IPS-11a (cell line): ENCODE measurements around the gene ST8SIA3.
"Not testable (repeated sequence)": the region's sequence is repeated elsewhere in the genome, so short reads cannot be mapped to it uniquely, and the experiment has no call there.

ENCODE experiments used
- H3K4me3 ChIP-seq: one replicate; pipeline ENCODE4 v1.5.1; 2013; ENCODE audit warnings: low read depth, low read length, control low read depth

ST8SIA3 gene

DNA sequence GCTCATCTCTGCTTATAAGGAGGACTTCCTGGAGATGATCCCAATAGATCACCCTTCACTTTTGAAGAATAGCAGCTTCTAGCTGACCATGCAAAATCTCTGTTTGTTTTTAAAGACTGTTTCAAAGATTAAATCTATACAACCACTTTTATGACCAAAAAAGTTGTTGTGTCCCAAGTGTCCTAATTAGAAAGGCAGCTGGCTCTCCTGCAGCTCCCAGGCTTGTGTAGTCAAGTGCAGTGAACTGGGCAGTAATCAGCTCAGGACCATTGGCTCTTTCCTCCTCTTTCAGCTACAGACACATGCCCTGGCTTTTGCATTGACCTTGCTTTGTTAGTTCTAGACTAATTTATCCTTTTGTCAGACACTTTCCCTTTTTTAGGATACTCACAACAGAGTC lies 10.4 kb downstream of the ST8SIA3 start:
- no peak overlapping the region for H3K4me3 ChIP-seq

DNA sequence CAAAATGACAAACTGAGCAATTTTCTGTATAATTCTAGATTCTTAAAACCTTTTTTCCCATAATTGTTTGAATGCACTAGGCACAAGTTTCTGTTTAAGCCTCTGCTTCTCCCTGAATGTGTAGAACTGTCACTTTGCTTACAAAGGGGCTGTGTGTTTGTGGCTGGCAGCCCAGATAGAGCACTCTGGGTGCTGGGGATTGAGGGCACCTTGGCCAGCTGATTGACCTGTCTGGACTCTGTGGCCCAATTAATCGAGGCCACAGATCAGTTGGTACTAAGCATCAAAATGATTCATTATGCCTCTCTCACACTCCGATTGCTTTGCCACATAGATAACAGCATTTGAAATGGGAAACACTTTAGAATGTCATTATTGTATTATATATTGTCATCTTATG lies 12.1 kb downstream of the ST8SIA3 start:
- no peak overlapping the region for H3K4me3 ChIP-seq

DNA sequence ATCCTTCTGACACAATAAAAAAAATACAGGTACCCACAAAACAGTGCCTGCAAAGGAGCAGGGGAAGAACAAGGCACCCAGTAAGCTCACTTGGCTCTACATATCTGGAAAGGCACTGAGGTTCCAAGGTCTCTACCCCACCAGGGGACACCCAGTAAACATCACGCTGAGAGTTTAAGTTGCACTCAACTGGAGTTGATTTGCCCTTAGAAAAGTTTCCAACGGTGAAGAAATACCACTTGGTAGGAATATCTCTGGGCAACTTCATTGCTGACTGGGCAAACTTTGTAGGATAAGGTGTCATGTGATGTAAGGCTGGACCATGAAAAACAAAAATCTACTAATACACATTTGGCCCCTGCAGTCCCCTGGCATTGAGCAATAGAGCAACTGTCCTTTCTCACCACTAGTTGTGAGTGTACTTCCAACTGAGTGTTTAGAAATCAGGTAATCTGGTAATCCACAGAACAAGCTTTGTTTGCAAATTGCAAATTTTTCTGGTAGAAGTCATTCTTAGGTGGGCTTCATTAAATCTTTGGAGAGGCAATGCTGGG lies 14.2 kb downstream of the ST8SIA3 start:
- no peak overlapping the region for H3K4me3 ChIP-seq

DNA sequence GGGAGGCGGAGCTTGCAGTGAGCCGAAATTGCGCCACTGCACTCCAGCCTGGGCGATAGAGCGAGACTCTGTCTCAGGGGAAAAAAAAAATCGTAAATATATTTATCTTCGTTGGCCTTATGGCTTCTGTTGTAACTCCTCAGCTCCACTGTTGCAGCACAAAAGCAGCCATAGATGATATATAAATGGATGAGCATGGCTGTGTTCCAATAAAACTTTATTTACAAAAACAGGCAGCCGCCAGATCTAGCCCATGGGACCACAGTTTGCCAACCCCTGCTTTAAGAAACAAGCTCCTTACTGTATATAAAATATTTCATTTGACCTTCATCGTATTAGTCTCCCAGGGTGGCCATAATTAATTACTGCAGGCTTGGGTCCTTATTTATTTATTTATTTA lies 20.1 kb downstream of the ST8SIA3 start:
- no peak overlapping the region for H3K4me3 ChIP-seq

DNA sequence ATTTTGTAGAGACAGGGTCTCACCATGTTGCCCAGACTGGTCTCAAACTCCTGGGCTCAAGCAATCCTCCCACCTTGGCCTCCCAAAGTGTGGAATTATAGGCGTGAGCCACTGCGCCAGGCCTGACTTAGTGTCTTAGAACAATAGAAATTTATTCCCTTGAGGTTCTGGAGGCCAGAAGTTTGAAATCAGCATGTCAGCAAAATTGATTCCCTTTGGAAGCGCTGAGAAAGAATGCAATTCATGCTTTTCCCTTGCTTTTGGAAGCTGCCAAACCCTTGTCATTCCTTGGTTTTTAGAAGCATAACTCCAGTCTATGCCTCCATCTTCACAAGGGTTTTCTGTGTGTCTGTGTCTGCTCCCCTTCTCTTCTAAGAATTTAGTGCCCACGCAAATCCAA lies 20.7 kb downstream of the ST8SIA3 start:
- H3K4me3 ChIP-seq, result no peak overlapping the region

DNA sequence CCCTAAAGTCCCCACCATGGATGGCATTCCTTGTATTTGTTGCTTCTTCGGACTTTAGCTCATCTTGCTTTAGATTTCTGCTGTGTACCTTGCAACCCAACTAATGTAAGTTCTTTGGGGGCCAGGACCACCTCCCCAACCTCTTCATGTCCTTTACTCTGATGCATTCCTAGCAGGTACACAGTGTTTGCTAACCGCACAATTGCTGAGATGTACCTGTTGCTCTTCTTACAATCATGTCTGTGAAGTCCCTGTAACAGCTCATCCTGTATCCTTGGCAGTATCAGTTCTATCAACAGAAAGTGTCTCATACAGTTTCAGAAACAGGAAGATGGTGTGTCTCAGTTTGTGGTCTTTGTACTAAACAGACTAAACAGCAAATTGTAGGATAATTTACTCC lies 24.1 kb downstream of the ST8SIA3 start:
- H3K4me3 ChIP-seq, result no peak overlapping the region

DNA sequence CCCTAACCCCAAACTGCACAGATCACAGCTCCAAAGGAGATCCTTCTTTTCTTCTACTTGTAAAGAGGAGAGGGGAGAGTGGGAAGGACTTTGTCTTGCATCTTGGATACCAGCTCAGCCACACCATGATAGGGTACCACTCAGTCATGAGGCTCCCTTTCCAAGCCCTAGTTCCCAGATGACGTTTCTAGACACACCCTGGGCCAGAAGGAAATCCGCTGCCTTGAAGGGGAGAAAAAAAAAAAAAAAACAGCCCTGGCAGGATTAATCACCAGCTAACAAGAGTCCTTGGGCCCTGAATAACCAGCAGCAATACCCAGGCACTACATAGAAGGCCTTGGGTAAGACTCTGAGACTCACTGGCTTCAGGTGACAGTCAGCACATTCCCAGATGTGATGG lies 36.9 kb downstream of the ST8SIA3 start:
- H3K4me3 ChIP-seq, result no peak overlapping the region

DNA sequence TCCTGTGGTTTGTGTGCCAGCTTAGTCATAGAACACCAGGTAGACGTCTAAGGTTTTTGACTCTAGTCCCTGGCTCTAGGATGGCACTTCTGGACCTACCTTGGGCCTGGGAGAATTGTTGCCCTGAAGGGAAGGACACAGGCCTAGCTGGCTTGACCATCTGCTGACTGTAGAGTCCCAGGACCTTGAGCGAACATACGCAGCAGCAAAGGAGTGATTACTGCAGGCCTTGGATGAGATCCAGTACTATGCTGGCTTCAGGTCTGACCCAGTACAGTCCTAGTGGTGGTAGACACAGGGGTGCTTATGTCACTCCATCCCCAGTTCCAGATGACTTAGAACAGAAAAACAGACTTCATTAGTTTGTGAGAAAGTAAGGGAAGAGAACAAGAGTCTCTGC lies 37.7 kb downstream of the ST8SIA3 start:
- H3K4me3 ChIP-seq, result no peak overlapping the region

DNA sequence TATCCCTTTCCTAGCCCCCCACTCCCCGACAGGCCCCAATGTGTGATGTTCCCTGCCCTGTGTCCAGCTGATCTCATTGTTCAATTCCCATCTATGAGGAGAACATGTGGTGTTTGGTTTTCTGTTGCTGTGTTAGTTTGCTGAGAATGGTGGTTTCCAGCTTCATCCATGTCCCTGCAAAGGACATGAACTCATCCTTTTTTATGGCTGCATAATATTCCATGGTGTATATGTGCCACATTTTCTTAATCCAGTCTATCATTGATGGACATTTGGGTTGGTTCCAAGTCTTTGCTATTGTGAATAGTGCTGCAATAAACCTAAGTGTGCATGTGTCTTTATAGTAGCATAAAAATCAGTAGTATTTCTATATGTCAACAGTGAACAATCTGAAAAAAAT lies 42.4 kb downstream of the ST8SIA3 start:
- H3K4me3 ChIP-seq, result not testable (repeated sequence)

DNA sequence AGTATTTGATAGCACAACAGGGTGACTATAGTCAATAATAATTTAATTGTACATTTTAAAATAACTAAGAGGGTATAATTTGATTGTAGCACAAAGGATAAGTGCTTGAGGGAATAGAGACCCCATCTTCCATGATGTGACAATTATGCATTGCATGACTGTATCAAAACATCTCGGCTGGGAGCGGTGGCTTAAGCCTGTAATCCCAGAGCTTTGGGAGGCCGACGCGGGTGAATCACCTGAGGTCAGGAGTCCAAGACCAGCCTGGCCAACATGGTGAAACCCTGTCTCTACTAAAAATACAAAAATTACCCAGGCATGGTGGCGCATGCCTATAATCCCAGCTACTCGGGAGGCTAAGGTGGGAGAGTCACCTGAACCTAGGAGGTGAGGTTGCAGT lies 44.5 kb downstream of the ST8SIA3 start:
- not testable (repeated sequence) for H3K4me3 ChIP-seq

DNA sequence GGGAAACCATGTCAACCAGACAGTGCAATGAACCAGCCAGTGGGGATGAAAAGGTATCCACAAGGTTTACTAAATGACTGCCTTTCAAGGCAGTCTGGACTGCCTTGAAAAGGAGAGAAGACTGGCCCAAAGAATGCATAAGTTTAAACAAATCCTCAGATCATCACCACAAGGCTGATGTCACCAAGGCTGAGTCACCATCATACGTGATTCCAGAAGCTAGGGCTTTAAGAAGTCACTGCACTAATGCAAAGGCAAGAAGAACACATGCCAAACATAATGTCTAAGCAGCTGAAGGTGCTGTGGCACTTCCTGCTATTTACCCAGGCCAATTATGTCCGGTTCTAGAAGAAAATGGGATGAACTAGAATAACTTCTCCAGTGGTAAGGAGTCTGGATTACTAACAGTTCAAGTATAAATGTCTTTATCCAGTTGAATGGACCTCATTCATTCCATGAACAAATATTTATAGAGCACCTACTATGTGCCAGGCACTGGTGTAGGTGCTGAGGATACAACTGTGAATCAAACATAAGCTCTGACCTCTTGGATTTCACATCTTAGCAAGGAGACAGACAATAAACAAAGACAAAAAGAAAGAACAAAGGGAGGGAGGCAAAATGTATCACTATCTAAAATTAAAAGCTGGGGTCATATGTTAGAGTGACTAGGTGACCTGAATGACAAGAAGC lies 45.2 kb downstream of the ST8SIA3 start:
- no peak overlapping the region for H3K4me3 ChIP-seq

DNA sequence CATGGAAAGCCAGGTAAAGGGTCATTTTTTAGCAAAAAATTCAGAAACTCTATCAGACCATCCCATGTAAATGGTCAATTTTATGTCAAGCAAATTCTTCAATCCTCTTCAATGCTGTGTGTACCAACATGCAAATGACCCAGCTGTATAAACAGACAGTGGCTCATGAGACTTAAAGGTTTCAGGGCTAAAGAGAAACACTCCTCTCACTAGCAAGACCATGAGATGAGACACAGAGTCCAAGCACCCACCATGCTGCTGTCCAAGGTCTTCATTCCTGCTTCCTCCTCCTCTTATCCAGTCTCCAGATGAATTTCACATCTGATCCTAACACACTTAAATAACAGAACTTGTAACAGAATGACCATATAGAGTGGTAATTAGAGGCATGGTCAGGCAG lies 52.0 kb downstream of the ST8SIA3 start:
- H3K4me3 ChIP-seq, result no peak overlapping the region

DNA sequence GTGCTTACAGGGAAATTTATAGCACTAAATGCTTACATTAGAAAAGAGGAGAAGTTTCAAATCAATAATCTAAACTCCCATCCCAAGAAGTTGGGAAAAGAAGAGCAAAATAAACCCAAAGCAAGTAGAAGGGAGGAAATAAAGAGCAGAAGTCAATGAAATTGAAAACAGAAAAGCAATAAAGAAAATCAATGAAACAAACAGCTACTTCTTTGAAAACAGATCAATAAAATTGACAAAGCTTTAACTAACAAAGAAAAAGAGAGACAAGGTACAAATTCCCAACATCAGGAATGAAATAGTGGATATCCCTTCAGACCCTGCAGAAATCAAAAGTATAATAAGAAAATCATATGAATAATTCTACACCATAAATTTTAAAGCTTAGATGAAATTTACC lies 57.3 kb downstream of the ST8SIA3 start:
- H3K4me3 ChIP-seq, result no peak overlapping the region

DNA sequence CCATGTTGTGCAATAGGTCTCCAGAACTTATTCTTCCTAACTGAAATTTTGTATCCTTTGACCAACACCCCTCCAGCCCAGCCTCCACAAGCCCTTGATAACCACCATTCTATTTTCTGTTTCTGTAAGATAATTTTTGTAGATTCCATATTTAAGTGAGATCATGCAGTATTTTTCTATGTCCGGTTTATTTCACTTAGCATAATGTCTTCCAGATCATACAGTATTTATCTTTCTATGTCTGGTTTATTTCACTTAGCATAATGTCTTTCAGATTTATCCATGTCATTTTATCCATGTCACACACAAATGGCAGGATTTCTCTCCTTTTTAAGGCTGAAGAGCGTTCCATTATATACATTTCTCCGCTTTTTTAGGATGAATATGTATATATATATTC lies 58.4 kb downstream of the ST8SIA3 start:
- H3K4me3 ChIP-seq, result no peak overlapping the region

DNA sequence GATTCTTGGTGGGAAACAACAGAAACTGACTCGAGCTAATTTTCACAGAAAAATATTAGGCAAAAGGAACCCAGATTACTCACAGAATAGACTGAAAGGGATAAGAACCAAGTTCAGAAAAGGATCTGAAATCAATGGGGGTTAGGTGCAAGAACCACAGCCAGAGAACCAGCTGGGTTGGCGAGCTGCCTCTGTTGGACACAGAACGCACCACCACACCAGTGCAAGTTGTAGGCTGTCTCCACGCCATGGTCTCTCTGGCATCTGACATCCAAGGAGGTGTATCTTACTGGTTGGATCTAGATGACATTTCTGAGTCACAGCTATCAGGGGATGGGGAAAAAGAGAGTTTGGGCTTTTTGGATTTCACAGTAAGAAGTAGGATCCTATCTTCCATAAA lies 64.2 kb downstream of the ST8SIA3 start:
- H3K4me3 ChIP-seq, result no peak overlapping the region
